Measurements from ENCODE around the gene TSPAN4. TPM values are rescaled to one million over a fixed set of nuclear protein-coding genes. Genes with fewer than 3 reads are reported as not detected.

The TSPAN4 gene, protein sequence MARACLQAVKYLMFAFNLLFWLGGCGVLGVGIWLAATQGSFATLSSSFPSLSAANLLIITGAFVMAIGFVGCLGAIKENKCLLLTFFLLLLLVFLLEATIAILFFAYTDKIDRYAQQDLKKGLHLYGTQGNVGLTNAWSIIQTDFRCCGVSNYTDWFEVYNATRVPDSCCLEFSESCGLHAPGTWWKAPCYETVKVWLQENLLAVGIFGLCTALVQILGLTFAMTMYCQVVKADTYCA
- 10 to 100 TPM; 22.2 to 46.4 (median 26.9) TPM for total RNA-seq
- polyA plus RNA-seq = 10 to 100 TPM; 44.4 to 66.5 TPM
- long read RNA-seq, donor 1, transcript TSPAN4-203 (9 exons, 1,423 nt) = major isoform, 40 of 110 reads
- long read RNA-seq, donor 1, transcript TSPAN4-205 (9 exons, 1,426 nt) = minor isoform, 11 of 110 reads
- long read RNA-seq, donor 1, transcript TSPAN4-207 (8 exons, 1,025 nt) = minor isoform, 5 of 110 reads
- long read RNA-seq, donor 1, partial matches to known transcripts = 30 of 110 reads
- long read RNA-seq, donor 1, other reads (novel, unspliced or antisense) = 17 of 110 reads
- long read RNA-seq, donor 2, transcript TSPAN4-205 (9 exons, 1,426 nt) = minor isoform, 14 of 65 reads
- long read RNA-seq, donor 2, transcript TSPAN4-203 (9 exons, 1,423 nt) = major isoform, 27 of 65 reads
- long read RNA-seq, donor 2, partial matches to known transcripts = 9 of 65 reads
- long read RNA-seq, donor 2, other reads (novel, unspliced or antisense) = 13 of 65 reads
- long read RNA-seq, donor 3, transcript TSPAN4-205 (9 exons, 1,426 nt) = minor isoform, 20 of 200 reads
- long read RNA-seq, donor 3, transcript TSPAN4-203 (9 exons, 1,423 nt) = major isoform, 113 of 200 reads
- long read RNA-seq, donor 3, transcript TSPAN4-206 (9 exons, 1,430 nt) = minor isoform, 7 of 200 reads
- long read RNA-seq, donor 3, transcript TSPAN4-207 (8 exons, 1,025 nt) = minor isoform, 6 of 200 reads
- long read RNA-seq, donor 3, partial matches to known transcripts = 20 of 200 reads
- long read RNA-seq, donor 3, other reads (novel, unspliced or antisense) = 33 of 200 reads

DNA sequence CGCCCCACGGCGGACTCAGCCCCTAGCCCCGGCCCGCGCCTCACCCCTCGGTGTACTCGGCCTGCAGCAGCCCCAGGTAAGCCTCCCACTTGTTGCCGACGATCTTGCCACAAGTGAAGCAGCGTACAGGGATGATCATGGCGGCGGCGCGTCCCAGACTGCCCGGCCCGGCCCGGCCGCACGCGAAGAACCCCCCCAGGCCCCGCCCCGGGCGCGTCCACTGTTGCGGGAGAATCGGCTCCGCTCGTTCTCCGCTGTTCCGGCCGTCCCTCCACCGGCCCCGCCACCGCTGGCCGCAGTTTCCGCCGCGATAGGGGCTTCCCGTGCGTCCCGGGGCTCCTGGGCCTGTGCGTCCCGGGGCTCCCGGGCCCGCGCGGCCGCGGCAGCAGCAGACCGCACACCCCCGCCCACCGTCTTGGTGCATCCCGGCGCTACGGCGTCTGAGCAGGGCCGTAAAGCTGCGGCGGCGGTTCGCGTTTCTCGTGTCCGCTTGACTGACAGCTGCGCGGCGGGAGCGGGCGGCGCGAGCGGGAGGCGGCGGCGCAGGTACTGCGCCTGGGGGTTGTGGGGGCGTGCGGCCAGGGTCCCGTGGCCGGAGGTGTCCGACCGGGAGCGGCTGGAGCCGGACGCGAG lies at the start of gene TSPAN4, which contains the start of gene POLR2L:
Gene TSPAN4 (plus strand): TSS at position 483 of the 633 bp plus-strand sequence. CDS start 7,453 bp downstream, outside the sequence.
Gene POLR2L (minus strand): TSS at position 160 of the 633 bp plus-strand sequence. CDS start 21 bp downstream, at position 139.
- H3K27me3 ChIP-seq = no peaks in the 10 kb centered on the region
- DNase-seq (peak; percentile 91 to 92), ATAC-seq (peak in 7 of 8 donors; percentile 18 to 58 (median 48))
- H3K9me3 ChIP-seq = no peaks in the 10 kb centered on the region
- H3K4me3 ChIP-seq = peak within 1 kb of the TSS; percentile 71 to 100 (median 96)
- H3K27ac ChIP-seq = peak within 1 kb of the TSS; percentile 94 to 100 (median 97)
- TF ChIP-seq, protein P1, sequence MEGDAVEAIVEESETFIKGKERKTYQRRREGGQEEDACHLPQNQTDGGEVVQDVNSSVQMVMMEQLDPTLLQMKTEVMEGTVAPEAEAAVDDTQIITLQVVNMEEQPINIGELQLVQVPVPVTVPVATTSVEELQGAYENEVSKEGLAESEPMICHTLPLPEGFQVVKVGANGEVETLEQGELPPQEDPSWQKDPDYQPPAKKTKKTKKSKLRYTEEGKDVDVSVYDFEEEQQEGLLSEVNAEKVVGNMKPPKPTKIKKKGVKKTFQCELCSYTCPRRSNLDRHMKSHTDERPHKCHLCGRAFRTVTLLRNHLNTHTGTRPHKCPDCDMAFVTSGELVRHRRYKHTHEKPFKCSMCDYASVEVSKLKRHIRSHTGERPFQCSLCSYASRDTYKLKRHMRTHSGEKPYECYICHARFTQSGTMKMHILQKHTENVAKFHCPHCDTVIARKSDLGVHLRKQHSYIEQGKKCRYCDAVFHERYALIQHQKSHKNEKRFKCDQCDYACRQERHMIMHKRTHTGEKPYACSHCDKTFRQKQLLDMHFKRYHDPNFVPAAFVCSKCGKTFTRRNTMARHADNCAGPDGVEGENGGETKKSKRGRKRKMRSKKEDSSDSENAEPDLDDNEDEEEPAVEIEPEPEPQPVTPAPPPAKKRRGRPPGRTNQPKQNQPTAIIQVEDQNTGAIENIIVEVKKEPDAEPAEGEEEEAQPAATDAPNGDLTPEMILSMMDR (IDR thresholded peaks at IDR 0.05) = no peak
- intact Hi-C loops (cut with DNase I) = loop anchor here in 4 of 10 donors (2.0 to 5.0 kb wide), 2 partner anchors 34 to 35 kb away; partner anchors contain the start of genes RPLP2 (in 4 of the 4) and PIDD1 (in 3 of the 4)
- H3K4me1 ChIP-seq = peaks cover 32 to 87% (median 67%) of the 10 kb centered on the region in 9 donors
- H3K36me3 ChIP-seq = peaks cover 0 to 41% (median 30%) of the 10 kb centered on the region in 9 donors
- WGBS, 2 donors = 1% methylated on average over 74 to 87 of the region's 87 CpGs

DNA sequence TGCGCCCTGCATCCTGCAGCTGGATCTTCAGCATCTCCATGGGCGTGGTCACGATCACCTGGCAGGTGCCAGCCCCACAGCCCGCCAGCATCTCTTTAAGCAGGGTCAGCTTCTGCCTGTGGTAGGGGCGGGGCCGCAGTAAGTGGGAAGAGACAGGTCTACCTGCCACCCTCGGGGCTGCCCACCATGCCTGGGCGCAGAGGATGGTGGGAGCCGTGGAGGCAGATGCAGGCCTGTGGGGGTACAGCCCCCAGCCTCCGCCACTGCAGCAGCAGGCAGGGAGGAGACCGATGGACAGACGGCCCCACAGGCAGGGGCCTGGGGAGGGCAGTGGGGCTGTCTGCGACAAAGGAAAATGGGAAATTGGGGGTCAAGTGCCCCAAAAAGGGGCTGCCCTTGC lies 49.8 kb upstream of the TSPAN4 start:
- ATAC-seq (no peak), DNase-seq (peak in 1 of 2 donors; percentile 10)
- Histone ChIP-seq H3K9me3 (no peaks in the 10 kb centered on the region), H3K4me1 (peaks cover 17 to 37% (median 25%) of the 10 kb centered on the region in 9 donors), H3K27ac (no peak overlapping the region), H3K27me3 (peaks cover 0 to 29% (median 22%) of the 10 kb centered on the region in 7 donors), H3K36me3 (peaks cover 0 to 24% (median 0%) of the 10 kb centered on the region in 9 donors), H3K4me3 (no peak overlapping the region)
- intact Hi-C loops (cut with DNase I) = no loop called here
- TF ChIP-seq, protein P1 (IDR thresholded peaks at IDR 0.05) = no peak
- 93 to 98% methylated on average over 13 of the region's 13 CpGs for WGBS, 2 donors

DNA sequence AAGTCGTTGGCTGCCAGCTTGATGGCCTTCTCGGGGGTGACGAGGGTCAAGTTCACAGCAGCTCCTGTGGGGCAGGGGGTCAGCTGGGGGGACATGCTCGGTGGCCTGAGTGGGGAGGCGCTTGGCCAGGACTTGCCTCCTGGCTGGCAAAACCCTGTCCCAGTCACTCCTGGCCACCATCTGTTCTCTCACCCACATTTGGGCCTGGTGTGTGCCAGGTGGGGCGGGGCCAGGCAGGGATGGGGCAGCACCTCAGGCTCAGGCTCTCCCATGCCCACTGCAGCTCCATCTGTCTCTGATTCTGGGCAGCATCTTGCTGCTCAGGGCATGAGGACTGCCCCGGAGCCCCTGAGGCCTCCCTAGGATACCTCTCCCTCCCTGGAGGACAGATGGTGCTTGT lies 49.1 kb upstream of the TSPAN4 start:
- intact Hi-C loops (cut with DNase I) = no loop called here
- peaks cover 0 to 24% (median 0%) of the 10 kb centered on the region in 9 donors for H3K36me3 ChIP-seq
- peaks cover 17 to 41% (median 29%) of the 10 kb centered on the region in 9 donors for H3K4me1 ChIP-seq
- H3K27me3 ChIP-seq = peaks cover 0 to 24% (median 16%) of the 10 kb centered on the region in 7 donors
- H3K4me3 ChIP-seq = no peak overlapping the region
- H3K9me3 ChIP-seq = no peaks in the 10 kb centered on the region
- ATAC-seq = no peak
- TF ChIP-seq, protein P1 (IDR thresholded peaks at IDR 0.05) = no peak
- no peak overlapping the region for H3K27ac ChIP-seq
- 84 to 92% methylated on average over 7 of the region's 7 CpGs for WGBS, 2 donors
- peak in 1 of 2 donors; percentile 13 for DNase-seq

All from heart right ventricle (tissue), 16 donors.